OCI-LY7 (cell line): ENCODE results near the gene TENT5C.

Experiments used
- CTCF ChIP-seq: fragments of 200-600 bp; sonication (generic); conservative IDR thresholded peaks from 2 replicates; pipeline ENCODE4 v1.5.1; 2014; ENCODE audit warnings: mild to moderate bottlenecking, antibody characterized with exemption, low read length, moderate library complexity, mixed read lengths
- EZH2phosphoT487 ChIP-seq: fragments of 200-600 bp; sonication (generic); IDR thresholded peaks from 2 replicates; pipeline ENCODE4 v1.6.1; 2018; ENCODE audit warnings: low read depth, borderline replicate concordance, mild to moderate bottlenecking, mixed run types, antibody characterized with exemption, low read length, moderate library complexity, mixed read lengths

GRCh38 chr1:117673405-117673804, 67.6 kb downstream of the TENT5C start:
- TF ChIP-seq CTCF (no peak), EZH2phosphoT487 (no peak)
